IMR-90 (cell line): ENCODE data around the gene PKD1L1. TPM values are rescaled to one million over a fixed set of nuclear protein-coding genes. Genes with fewer than 3 reads are reported as not detected.

ENCODE experiments used
- ATAC-seq: fragments of 200-7000 bp; cut with Tn5 transposase; 2 replicates; pipeline ENCODE4 v1.9.1; 2020; ENCODE audit warnings: low read depth, mild to moderate bottlenecking, moderate library complexity
- BruUV-seq: library from RNA; stranded (reverse); fragments of 400-500 nt; replicated peaks from 2 replicates; lab custom pipeline; 2021; lab: Mats Ljungman, UMichigan
- CTCF ChIA-PET: fragments of 300-600 bp; formaldehyde crosslinking; extraction: SDS; loops from one replicate; lab custom pipeline; 2021; ENCODE audit warnings: antibody characterized with exemption; lab: Yijun Ruan, JAX
- POLR2A ChIA-PET: fragments of 300-600 bp; sonication (Branson Sonifier 250); formaldehyde crosslinking; loops from one replicate; lab custom pipeline; 2022; ENCODE audit warnings: antibody characterized with exemption; ENCODE audit not compliant: unreplicated experiment; lab: Charles Lee
- DNase-seq: peaks from one replicate; pipeline ENCODE4 v3.0.0; 2013
- H2AFZ ChIP-seq: replicated peaks from 2 replicates; pipeline ENCODE3; 2013; ENCODE audit warnings: low read length, mild to moderate bottlenecking; ENCODE audit not compliant: poor library complexity
- H2AK5ac ChIP-seq: 2 replicates; pipeline ENCODE4 v1.6.1; 2013; ENCODE audit warnings: low read depth, low read length, inconsistent platforms
- H2AK9ac ChIP-seq: replicated peaks from 2 replicates; pipeline ENCODE3; 2013; ENCODE audit warnings: mild to moderate bottlenecking, low read depth, low read length, moderate library complexity; ENCODE audit not compliant: poor library complexity
- H2BK120ac ChIP-seq: 2 replicates; pipeline ENCODE4 v1.6.1; 2013; ENCODE audit warnings: low read depth, low read length, inconsistent platforms
- H2BK15ac ChIP-seq: 3 replicates; pipeline ENCODE4 v1.6.1; 2013; ENCODE audit warnings: low read depth, low read length, inconsistent platforms
- H2BK20ac ChIP-seq: 2 replicates; pipeline ENCODE4 v1.6.1; 2013; ENCODE audit warnings: low read depth, mild to moderate bottlenecking, inconsistent platforms, low read length, moderate library complexity
- H2BK5ac ChIP-seq: 2 replicates; pipeline ENCODE4 v1.6.1; 2013; ENCODE audit warnings: mild to moderate bottlenecking, low read depth, low read length, inconsistent platforms; ENCODE audit not compliant: poor library complexity, severe bottlenecking
- H3K14ac ChIP-seq: replicated peaks from 2 replicates; pipeline ENCODE4 v1.6.1; 2013; ENCODE audit warnings: low read depth, low read length, inconsistent platforms
- H3K18ac ChIP-seq: 2 replicates; pipeline ENCODE4 v1.6.1; 2013; ENCODE audit warnings: low read depth, low read length, control low read depth
- H3K23ac ChIP-seq: 2 replicates; pipeline ENCODE4 v1.6.1; 2013; ENCODE audit warnings: low read depth, low read length, inconsistent platforms
- H3K27ac ChIP-seq: 2 replicates; pipeline ENCODE4 v1.5.1; 2013; ENCODE audit warnings: mild to moderate bottlenecking, control low read depth, low read length; ENCODE audit not compliant: insufficient read depth
- H3K27me3 ChIP-seq: 2 replicates; pipeline ENCODE4 v1.6.1; 2013; ENCODE audit warnings: low read length; ENCODE audit not compliant: control insufficient read depth, insufficient read depth
- H3K36me3 ChIP-seq: 2 replicates; pipeline ENCODE4 v1.6.1; 2013; ENCODE audit warnings: low read length, mixed read lengths; ENCODE audit not compliant: control insufficient read depth, insufficient read depth
- H3K4ac ChIP-seq: 2 replicates; pipeline ENCODE4 v1.6.1; 2013; ENCODE audit warnings: low read depth, low read length, inconsistent platforms
- H3K4me1 ChIP-seq: 2 replicates; pipeline ENCODE4 v1.6.1; 2013; ENCODE audit warnings: low read length, mixed read lengths; ENCODE audit not compliant: control insufficient read depth, insufficient read depth
- H3K4me2 ChIP-seq: 2 replicates; pipeline ENCODE4 v1.6.1; 2013; ENCODE audit warnings: low read depth, mild to moderate bottlenecking, control low read depth, low read length, moderate library complexity
- H3K4me3 ChIP-seq: 2 replicates; pipeline ENCODE4 v1.5.1; 2013; ENCODE audit warnings: low read depth, mild to moderate bottlenecking, control low read depth, low read length, moderate library complexity; ENCODE audit not compliant: insufficient read depth
- H3K56ac ChIP-seq: 2 replicates; pipeline ENCODE4 v1.6.1; 2013; ENCODE audit warnings: low read length, inconsistent platforms; ENCODE audit not compliant: insufficient read depth; ENCODE audit errors: extremely low read depth
- H3K79me1 ChIP-seq, 2 experiments: 2 replicates each; pipeline ENCODE4 v1.6.1; 2013; ENCODE audit warnings: low read length in 2 of 2, inconsistent platforms in 1 of 2, low read depth in 1 of 2
- H3K9ac ChIP-seq: 2 replicates; pipeline ENCODE4 v1.6.1; 2013; ENCODE audit warnings: low read depth, low read length, control low read depth
- H3K9me1 ChIP-seq: 2 replicates; pipeline ENCODE4 v1.6.1; 2013; ENCODE audit warnings: low read length, inconsistent platforms; ENCODE audit not compliant: insufficient read depth
- H3K9me3 ChIP-seq: 2 replicates; pipeline ENCODE4 v1.6.1; 2013; ENCODE audit warnings: low read length; ENCODE audit not compliant: control insufficient read depth, insufficient read depth
- H4K20me1 ChIP-seq: 2 replicates; pipeline ENCODE4 v1.6.1; 2013; ENCODE audit warnings: low read length, inconsistent platforms; ENCODE audit not compliant: insufficient read depth
- H4K5ac ChIP-seq: 2 replicates; pipeline ENCODE4 v1.6.1; 2013; ENCODE audit warnings: mild to moderate bottlenecking, low read depth, low read length, control low read depth
- H4K8ac ChIP-seq, 2 experiments: 2 replicates each; pipeline ENCODE4 v1.6.1; 2013; ENCODE audit warnings: low read depth in 2 of 2, low read length in 2 of 2, control low read depth in 1 of 2, inconsistent platforms in 1 of 2
- H4K91ac ChIP-seq: 2 replicates; pipeline ENCODE4 v1.6.1; 2013; ENCODE audit warnings: low read depth, low read length, inconsistent platforms; ENCODE audit not compliant: insufficient read depth
- CEBPB ChIP-seq: IDR thresholded peaks from 2 replicates; pipeline ENCODE4 v1.6.1; 2012; ENCODE audit warnings: low read depth, low read length, improper control_type of control experiment
- CHD1 ChIP-seq: IDR thresholded peaks from 2 replicates; pipeline ENCODE4 v1.6.1; 2012; ENCODE audit warnings: low read depth, low read length, improper control_type of control experiment
- CTCF ChIP-seq: conservative IDR thresholded peaks from 2 replicates; pipeline ENCODE4 v1.5.1; 2012; ENCODE audit warnings: mild to moderate bottlenecking, low read depth, low read length, improper control_type of control experiment
- ELK1 ChIP-seq: fragments of 150-350 bp; IDR thresholded peaks from 2 replicates; pipeline ENCODE4 v1.6.1; 2016; ENCODE audit warnings: low read depth, mild to moderate bottlenecking, low read length, moderate library complexity, borderline replicate concordance
- FOS ChIP-seq: fragments of 150-350 bp; IDR thresholded peaks from 2 replicates; pipeline ENCODE4 v1.6.1; 2016; ENCODE audit warnings: low read depth, low read length
- MAFK ChIP-seq: IDR thresholded peaks from 2 replicates; pipeline ENCODE4 v1.6.1; 2012; ENCODE audit warnings: low read depth, low read length, improper control_type of control experiment
- MAZ ChIP-seq: IDR thresholded peaks from 2 replicates; pipeline ENCODE4 v1.6.1; 2012; ENCODE audit warnings: low read depth, mild to moderate bottlenecking, low read length, improper control_type of control experiment, moderate library complexity, borderline replicate concordance
- NFE2L2 ChIP-seq: fragments of 150-350 bp; IDR thresholded peaks from 2 replicates; pipeline ENCODE4 v1.6.1; 2016; ENCODE audit warnings: low read depth, mild to moderate bottlenecking, low read length
- POLR2A ChIP-seq: IDR thresholded peaks from 2 replicates; pipeline ENCODE4 v1.6.1; 2012; ENCODE audit warnings: mild to moderate bottlenecking, low read depth, low read length
- RCOR1 ChIP-seq: IDR thresholded peaks from 2 replicates; pipeline ENCODE4 v1.6.1; 2012; ENCODE audit warnings: mild to moderate bottlenecking, low read length, improper control_type of control experiment; ENCODE audit not compliant: insufficient replicate concordance
- SMC3 ChIP-seq: fragments of 150-350 bp; IDR thresholded peaks from 2 replicates; pipeline ENCODE4 v1.6.1; 2016; ENCODE audit warnings: low read depth, mild to moderate bottlenecking, antibody characterized with exemption, low read length, moderate library complexity
- WGBS, 2 experiments: methylation state at CpG; one replicate each; pipeline versions ENCODE4 v1.1.5 to v1.1.7; 2013; ENCODE audit warnings: missing lambda C conversion rate in 2 of 2; ENCODE audit not compliant: insufficient read length in 1 of 2; ENCODE audit errors: extremely low coverage in 2 of 2; 5-methylcytosine and 5-hydroxymethylcytosine counted together
- dilution Hi-C: fragments of 300-500 bp; cut with HindIII; formaldehyde crosslinking; loops from one replicate; pipeline ENCODE4 v1.14.3; 2018; ENCODE audit warnings: low sequenced_read_pairs; ENCODE audit not compliant: unreplicated experiment
- in situ Hi-C: fragments of 300-500 bp; cut with MboI; formaldehyde crosslinking; loops from 3 replicates; pipeline ENCODE4 v1.14.3; 2019; ENCODE audit warnings: low sequenced_read_pairs, inconsistent platforms, mixed read lengths
- intact Hi-C: fragments of 100-400 bp; cut with micrococcal nuclease; formaldehyde crosslinking; loops from 2 replicates; pipeline ENCODE4 v1.10.0; 2022
- polyA plus RNA-seq, 3 experiments: library from polyadenylated mRNA; depleted of rRNA; stranded (reverse); fragments of >200 nt; gene quantifications; 2 replicates each; pipeline ENCODE4 v1.2.3, GENCODE V29; 2012; ENCODE audit warnings: low replicate concordance in 1 of 3
- total RNA-seq: library from RNA; depleted of rRNA; stranded (reverse); fragments of >200 nt; gene quantifications from 2 replicates; pipeline ENCODE4 v1.2.3, GENCODE V29; 2012

PKD1L1 gene
- total and polyA plus RNA-seq, 2 of the 4 experiments (the other 2 are of a cell fraction) = under 0.01 to 0.15 TPM

- Histone ChIP-seq H3K14ac (peak overlapping the region; percentile 91), H3K9ac (no peak overlapping the region; the same call in 1 of the 2 replicates), H4K91ac (peak overlapping the region; percentile 97), H3K4ac (peak overlapping the region; percentile 97), H2BK15ac (peak overlapping the region; percentile 96; the same call in 2 of the 3 replicates), H3K9me3 (no peaks in the 10 kb centered on the region), H3K79me1 (peaks cover 0 to 7% of the 10 kb centered on the region in 2 experiments; a peak in 1 of 4 replicates), H2AK5ac (peak overlapping the region; percentile 94), H3K36me3 (no peaks in the 10 kb centered on the region), H2BK120ac (peak overlapping the region; percentile 95), H3K4me1 (peaks cover 17% of the 10 kb centered on the region), H3K4me2 (0 out of 2 replicates have a peak overlapping the region, but pooled peaks have one; percentile 4), H2BK5ac (peak overlapping the region; percentile 94), H3K27me3 (no peaks in the 10 kb centered on the region), H3K23ac (peak overlapping the region; percentile 73), H4K5ac (peak overlapping the region; percentile 42), H3K27ac (peak overlapping the region; percentile 68), H4K20me1 (no peaks in the 10 kb centered on the region), H2BK20ac (peak overlapping the region; percentile 95), H4K8ac (peak overlapping the region; percentile 53 to 92), H3K18ac (peak overlapping the region; percentile 52), H3K4me3 (no peak overlapping the region), H3K56ac (peak overlapping the region; percentile 44), H2AFZ (peak overlapping the region; percentile 86), H3K9me1 (peaks cover 22% of the 10 kb centered on the region), H2AK9ac (peak overlapping the region; percentile 86)
- intact Hi-C loops (loop anchor here (1.0 to 10.0 kb wide), 3 partner anchors 336 to 676 kb away; partner anchors contain the start of gene TNS3), dilution Hi-C loops (no loop called here), in situ Hi-C loops (loop anchor here (10.0 kb wide), 2 partner anchors 506 to 676 kb away; no protein-coding TSS in a partner anchor)
- TF ChIP-seq POLR2A (no peak), CHD1 (no peak), SMC3 (no peak), CEBPB (peak; percentile 49; the same call in 1 of the 2 replicates), NFE2L2 (no peak), RCOR1 (no peak), MAZ (no peak), FOS (peak; percentile 87), MAFK (no peak), ELK1 (no peak), CTCF (no peak)
- POLR2A ChIA-PET = interaction anchor here (0.5 to 0.6 kb wide), 2 partner anchors 9 to 119 kb away, joined by 3 to 4 read pairs; no protein-coding TSS in a partner anchor
- BruUV-seq = no TSS peak
- WGBS, 2 experiments = 37% methylated on average over 5 of the region's 9 CpGs; no CpG with 5 or more reads in 1 of the 2 experiments
- DNase-seq = peak; percentile 71
- peak; percentile 68 for ATAC-seq
- CTCF ChIA-PET = no interaction called here
Measured at GRCh38 chr7:47941136-47941844, 7.0 kb downstream of the PKD1L1 start.
